Glomerular endothelial cell (primary cell): ENCODE measurements around the gene DSTYK. TPM values are rescaled to one million over a fixed set of nuclear protein-coding genes. Genes with fewer than 3 reads are reported as not detected.

ENCODE experiments used
- DNase-seq: peaks from one replicate; pipeline ENCODE4 v3.0.0-alpha.2; 2011; ENCODE audit warnings: low read depth, low spot score; ENCODE audit errors: extremely low read depth
- total RNA-seq: library from RNA; depleted of rRNA; stranded (reverse); fragments of >200 nt; gene quantifications from 2 replicates; pipeline ENCODE4 v1.2.3, GENCODE V29; 2015

DSTYK gene
- total RNA-seq, 1 donor from 2014 or later, result 10.3 TPM

DNA sequence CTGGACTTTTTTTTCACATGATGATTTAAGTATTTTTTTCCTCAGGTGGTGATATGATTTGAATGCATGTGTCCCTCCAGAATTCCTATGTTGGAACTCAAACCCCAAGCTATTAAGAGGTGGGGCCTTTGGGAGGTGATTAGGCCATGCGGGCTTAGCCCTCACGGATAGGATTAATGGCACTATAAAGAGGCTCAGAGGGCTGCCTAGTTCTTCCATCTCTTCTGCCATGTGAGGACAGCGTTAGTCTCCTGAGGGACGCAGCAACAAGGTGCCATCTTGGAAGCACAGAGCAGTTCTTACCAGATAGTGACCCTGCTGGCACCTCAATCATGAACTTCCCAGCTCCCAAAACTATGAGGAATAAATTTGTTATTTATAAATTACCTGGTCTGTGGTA lies 71.4 kb downstream of the DSTYK start:
- DNase-seq, result no peak

DNA sequence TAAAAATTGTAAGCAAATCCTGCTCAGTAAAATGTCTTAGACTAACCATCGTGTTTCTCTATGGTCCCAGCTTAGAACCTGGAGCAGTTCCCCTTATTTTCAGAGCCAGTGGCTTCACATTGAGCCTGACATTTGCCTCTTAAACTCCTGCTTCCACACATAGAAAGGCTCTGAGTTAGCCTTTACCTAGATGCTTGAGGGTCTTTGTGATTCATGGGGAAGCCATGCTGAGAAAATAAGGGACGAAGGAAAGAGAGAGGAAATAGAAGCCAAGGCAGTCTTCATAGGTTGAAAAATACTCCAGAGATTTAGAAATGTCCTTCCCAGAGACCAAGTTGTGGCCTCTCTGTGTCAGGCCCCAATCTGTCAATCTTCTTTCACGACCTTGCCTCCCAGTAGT lies 73.6 kb downstream of the DSTYK start:
- no peak for DNase-seq

DNA sequence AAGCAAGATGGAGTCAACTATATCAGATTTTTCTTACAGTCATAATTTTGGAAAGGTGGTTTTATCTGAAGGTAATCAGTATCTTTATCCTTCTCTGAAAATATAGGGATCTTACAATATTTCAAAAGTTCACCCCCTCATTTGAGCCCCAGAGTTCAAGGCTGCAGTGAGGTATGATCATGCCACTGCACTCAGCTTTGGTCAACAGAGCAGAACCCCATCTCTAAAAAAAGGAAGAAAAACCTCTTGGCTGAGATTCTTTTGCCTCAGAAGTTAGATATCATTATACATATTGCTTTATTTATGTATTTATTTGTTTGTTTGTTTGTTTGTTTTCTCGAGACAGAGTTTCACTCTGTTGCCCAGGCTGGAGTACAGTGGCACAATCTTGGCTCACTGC lies 78.2 kb downstream of the DSTYK start:
- DNase-seq, result no peak

DNA sequence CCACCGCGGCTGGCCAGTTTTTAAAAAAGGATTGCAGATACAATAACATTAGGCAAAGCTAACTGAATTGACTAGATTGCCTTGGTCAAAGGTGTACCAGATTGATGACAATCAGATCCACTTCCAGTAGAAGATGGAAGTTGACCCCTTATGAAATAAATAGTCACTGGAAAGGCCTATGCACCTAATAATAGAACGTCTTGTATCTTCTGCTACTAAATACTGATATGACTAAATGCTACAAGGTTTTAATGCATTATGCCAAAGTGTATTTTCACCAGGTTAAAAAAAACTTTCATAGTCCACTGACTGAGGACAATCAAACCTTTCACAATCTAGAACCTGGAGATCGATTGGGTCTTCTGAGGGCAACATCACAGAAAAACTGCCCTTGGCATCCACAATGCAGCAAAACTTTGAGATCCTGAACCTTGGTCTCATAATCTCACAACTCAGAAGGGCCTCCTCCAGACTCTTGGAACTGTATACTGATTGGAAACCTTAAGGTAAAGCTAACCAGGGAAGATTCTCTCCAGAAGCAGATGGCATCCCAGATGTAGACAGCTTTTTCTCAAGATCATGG lies 82.0 kb downstream of the DSTYK start:
- no peak for DNase-seq

DNA sequence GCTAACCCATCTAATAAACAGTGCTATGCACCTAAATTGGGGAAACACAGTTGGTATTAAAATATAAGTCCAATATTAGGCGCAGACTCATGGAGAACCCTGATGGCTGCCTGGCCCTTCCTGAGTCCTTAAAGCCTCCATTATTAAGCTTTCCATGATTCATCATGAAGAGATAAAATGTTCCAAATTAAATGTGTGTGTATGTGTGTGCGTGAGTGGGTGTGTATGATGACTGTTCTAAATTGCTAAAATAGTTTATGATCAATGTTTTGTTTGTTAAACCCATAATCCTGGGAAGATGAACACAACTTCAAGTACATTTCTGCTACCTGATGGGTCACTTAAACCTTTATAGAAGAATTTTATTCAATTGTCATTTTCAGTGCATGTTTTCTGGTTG lies 83.5 kb downstream of the DSTYK start:
- DNase-seq, result no peak

DNA sequence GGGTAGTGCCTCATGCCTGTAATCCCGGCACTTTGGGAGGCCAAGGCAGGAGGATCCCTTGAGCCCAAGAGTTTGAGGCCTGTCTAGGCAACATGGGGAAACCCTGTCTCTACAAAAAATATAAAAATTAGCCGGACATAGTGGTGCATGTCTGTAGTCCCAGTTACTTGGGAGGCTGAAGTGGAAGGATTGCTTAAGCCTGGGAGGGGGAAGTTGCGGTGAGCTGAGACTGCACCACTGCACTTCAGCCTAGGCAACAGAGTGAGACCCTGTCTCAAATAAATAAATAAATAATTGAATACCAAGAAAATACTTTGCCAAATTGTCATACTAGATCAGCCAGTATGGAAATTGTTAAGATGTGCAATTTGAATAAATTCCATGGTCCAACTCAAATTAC lies 83.9 kb downstream of the DSTYK start:
- DNase-seq, result no peak

DNA sequence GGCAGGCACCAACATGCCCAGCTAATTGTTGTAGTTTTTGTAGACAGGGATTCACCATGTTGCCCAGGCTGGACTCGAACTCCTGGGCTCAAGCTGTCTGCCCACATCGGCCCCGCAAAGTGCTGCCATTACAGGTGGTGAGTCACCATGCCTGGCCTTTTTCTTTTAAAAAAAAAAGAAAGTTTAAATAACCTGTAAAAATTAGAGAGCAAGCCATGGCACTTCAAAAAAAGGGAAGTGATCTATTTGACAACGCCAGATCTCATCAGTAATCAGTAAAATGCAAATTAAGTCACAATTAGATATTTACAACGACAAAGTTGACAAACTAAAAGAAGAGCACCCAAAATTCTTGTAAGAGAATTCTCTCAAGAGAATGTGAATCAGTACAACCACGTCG lies 86.8 kb downstream of the DSTYK start:
- DNase-seq, result no peak

DNA sequence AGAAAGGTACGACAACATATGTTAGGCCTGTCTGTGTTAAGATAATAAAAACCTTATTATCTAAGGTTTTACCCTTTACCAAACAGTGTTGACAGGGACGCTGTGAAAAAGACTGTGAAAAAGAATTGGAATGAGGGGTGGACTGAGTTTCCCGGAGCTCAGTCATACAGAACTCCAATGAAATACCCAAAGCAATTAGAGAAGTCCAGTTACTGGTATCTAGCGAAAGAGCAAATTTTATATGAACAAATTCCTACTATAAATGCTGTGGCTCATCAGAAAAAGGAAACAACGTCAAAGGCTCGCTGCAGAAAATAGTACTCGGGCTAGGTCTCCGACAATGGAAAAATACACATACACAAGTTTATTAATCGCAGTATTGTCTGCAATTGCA lies 89.0 kb downstream of the DSTYK start:
- no peak for DNase-seq

DNA sequence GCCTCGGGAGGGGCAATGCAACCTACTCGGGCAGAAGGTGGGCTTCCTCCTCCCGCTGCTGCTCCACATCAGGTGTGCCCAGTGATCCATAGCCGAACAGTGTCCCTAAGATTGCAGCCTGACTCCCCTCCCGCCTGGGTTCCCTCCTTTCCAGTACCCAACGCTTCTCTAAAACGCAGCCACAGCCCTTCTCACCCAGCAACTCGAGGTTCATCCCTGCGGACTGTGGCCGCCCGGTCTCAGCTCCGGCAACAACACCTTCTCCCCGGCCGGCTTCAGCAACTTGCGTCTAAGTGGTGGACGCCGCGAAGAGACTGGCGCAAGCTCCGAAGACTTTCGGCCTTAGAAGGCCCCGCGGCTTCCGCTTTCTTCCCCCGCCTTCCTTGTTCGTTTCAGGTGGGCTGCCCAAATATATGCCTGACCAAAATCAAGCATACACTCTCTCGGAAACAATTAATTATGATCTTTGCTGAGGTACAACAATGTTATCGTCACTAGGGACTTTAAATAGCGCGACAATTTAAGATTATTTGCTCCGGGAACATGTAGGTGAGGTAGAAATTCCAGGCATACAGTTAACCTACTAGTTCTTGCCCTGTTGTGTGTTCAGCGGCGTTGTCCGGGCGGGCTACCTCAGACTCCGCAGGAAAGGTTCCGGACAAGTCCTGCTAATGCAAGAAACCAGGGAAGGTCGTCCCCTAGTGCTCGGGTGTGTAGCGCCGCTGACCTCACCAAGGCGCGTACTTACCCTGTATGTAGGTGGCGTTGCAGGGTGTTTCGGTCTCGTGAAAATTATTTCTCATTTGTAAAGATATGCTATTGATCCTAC lies 89.6 kb downstream of the DSTYK start, which contains the start of gene RBBP5:
Gene RBBP5, minus strand, starts transcription at position 319 of the 829 bp plus-strand sequence. Its CDS starts 105 bp downstream, at position 214.
- peak; percentile 96 for DNase-seq

DNA sequence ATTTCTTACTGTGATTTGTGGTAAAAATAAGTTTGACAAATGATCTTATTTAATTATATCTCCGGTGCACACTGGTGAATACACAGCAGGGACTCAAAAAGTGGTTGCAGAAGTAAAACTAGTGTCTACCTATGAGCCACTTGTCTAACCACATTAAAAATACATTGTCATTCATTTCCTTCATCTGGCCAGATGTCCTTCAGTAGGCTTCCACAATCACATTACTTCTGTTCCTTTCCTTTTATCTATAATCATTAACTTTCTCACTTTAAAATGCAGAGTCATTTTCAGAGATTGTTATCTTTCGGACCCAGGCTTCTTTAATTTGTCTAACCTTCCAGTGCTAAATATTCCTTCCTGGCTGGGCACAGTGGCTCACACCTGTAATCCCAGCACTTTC lies 92.8 kb downstream of the DSTYK start:
- no peak for DNase-seq

DNA sequence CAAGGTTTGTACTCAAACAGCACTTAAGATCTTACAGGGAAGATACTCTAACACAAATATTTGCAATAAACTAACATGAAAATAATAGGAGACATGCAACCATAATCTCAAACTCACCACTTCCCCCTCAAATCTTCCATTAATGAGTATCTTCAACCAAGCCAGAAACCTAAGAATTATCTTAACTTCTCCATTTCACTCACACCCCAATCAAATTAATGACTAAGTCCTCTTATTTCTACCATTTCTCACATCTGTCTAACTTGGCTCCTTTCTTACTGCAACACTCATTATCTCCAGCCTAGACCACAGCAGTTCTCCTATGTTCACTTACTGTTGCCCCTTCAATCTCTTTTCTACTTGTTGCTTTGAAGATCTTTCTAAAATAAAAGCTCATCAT lies 100.1 kb downstream of the DSTYK start:
- DNase-seq, result no peak

DNA sequence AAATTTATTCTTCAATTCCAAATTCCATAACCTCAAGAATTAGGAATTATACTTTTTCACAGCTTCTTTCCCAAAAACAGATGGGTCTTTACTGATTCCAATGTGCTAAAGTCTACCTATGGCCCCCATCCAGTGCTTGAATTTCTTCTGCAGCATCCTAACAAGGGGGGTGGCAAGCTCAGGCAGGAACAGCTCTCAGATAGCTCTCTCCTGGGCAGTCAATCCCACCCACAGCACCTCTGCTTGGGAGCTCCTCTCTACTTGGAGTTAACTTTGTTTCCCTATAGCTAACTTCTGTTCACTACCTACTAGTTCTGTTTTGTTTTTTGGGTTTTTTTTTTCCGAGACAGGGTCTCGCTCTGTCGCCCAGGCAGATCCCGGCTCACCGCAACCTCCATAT lies 101.8 kb downstream of the DSTYK start:
- no peak for DNase-seq

DNA sequence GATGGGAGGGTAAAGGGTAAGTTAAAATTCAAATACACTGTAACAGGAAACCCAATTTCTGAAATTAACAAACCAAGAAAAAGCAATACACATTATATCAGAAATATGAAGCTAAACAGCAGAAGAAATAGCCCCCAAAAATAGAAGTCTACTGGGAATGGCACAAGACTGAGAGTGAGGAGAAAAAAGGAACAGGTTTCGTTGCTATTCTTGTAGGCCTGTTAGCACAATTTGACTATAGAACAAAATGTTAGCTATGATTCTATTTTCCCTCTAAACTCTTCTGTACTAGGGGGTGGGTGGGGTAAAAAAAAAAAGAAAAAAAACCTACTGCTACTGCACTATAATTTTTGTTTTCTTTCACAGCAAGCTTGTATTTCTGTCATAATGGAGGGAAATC lies 102.2 kb downstream of the DSTYK start:
- DNase-seq, result no peak

DNA sequence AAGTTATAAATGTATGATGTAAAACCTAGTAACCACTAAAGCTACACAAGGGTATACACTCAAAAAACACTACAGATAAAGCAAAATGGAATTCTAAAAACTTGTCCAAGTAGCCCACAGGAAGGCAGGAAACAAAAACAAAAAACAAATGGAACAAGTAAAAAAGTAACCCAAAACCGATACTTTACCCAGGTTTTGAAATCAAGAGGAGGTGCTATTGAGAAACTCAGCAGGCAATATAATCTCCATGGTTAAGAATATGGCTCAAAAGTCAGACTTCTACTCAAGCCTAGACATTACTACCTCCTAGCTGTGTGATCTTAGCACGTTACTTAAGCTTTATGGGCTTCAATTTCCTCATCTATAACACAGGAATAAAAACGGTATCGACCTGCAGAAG lies 103.0 kb downstream of the DSTYK start:
- no peak for DNase-seq

DNA sequence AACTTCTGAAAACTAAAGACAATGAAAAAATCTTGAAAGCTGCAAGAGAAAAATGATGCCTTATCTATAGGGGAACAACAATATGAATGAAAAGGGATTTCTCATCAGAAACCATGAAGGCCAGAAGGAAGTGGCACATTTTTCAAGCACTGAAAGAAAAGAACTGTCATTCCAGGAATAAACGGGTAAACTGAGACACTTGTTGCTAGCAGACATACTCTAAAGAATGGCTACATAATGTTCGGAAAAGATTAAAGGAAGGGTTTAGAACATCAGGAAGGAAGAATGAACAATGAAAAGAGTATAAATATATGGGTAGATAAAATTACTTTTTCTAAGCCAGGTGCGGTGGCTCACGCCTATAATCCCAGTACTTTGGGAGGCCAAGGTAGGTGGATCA lies 104.2 kb downstream of the DSTYK start:
- DNase-seq, result no peak

DNA sequence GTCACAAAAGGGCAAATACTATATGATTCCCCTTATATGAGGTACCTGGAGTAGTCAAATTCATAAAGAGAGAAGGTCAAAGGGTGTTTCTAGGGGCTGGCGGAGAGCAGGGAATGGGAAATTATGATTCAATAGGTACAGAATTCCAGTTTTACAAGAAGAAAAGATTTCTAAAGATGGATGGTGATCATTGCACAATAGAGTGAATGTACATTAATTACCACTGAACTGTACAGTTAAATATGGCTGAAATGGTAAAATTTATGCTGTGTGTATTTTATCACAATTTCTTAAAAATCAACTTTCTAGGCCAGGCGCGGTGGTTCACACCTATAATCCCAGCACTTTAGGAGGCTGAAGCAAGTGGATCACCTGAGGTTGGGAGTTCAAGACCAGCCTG lies 109.1 kb downstream of the DSTYK start:
- no peak for DNase-seq

DNA sequence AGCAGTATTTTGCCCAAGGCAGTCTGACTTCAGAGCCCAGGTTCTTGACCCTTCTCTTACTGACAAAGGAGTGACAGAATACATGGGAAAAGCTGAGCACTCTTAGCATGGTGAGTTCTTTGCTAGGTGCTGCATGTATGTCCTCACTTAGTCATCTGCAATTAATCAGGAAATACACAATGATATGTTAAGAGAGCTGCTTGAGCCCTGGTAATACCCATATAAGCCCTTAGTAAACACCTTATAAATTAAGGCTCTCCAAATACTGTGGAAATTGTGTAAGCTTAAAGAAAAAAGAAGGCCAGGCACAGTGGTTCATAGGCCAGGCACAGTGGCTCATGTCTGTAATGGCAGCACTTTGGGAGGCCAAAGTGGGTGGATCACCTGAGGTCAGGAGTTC lies 113.3 kb downstream of the DSTYK start:
- DNase-seq, result no peak

DNA sequence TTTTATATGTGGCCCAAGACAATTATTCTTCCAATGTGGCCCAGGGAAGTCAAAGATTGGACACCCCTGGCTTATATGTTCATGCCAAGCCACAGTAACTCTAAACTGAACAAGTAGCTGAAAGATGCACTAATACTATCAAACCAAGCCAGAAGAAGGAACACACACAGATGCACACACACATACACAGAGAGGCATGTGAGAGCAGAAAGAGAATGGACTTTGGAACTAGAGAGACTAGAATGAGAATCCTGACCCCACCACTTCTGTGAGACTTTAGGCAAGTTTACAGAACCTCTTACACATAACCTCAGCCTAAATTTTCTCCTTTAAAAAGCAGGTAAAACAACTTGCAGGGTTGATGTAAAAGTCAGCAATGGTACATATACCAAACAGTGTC lies 116.1 kb downstream of the DSTYK start:
- no peak for DNase-seq
